IMR-90 (cell line): ENCODE results near the gene PDK3. TPM values are rescaled to one million over a fixed set of nuclear protein-coding genes. Genes with fewer than 3 reads are reported as not detected.

Experiments
- ATAC-seq: fragments of 200-7000 bp; cut with Tn5 transposase; 2 replicates; pipeline ENCODE4 v1.9.1; 2020; ENCODE audit warnings: low read depth, mild to moderate bottlenecking, moderate library complexity
- BruUV-seq: library from RNA; stranded (reverse); fragments of 400-500 nt; replicated peaks from 2 replicates; lab custom pipeline; 2021; lab: Mats Ljungman, UMichigan
- CTCF ChIA-PET: fragments of 300-600 bp; formaldehyde crosslinking; extraction: SDS; loops from one replicate; lab custom pipeline; 2021; ENCODE audit warnings: antibody characterized with exemption; lab: Yijun Ruan, JAX
- POLR2A ChIA-PET: fragments of 300-600 bp; sonication (Branson Sonifier 250); formaldehyde crosslinking; loops from one replicate; lab custom pipeline; 2022; ENCODE audit warnings: antibody characterized with exemption; ENCODE audit not compliant: unreplicated experiment; lab: Charles Lee
- DNase-seq: peaks from one replicate; pipeline ENCODE4 v3.0.0; 2013
- H2AFZ ChIP-seq: replicated peaks from 2 replicates; pipeline ENCODE3; 2013; ENCODE audit warnings: low read length, mild to moderate bottlenecking; ENCODE audit not compliant: poor library complexity
- H2AK5ac ChIP-seq: 2 replicates; pipeline ENCODE4 v1.6.1; 2013; ENCODE audit warnings: low read depth, low read length, inconsistent platforms
- H2AK9ac ChIP-seq: replicated peaks from 2 replicates; pipeline ENCODE3; 2013; ENCODE audit warnings: mild to moderate bottlenecking, low read depth, low read length, moderate library complexity; ENCODE audit not compliant: poor library complexity
- H2BK120ac ChIP-seq: 2 replicates; pipeline ENCODE4 v1.6.1; 2013; ENCODE audit warnings: low read depth, low read length, inconsistent platforms
- H2BK15ac ChIP-seq: 3 replicates; pipeline ENCODE4 v1.6.1; 2013; ENCODE audit warnings: low read depth, low read length, inconsistent platforms
- H2BK20ac ChIP-seq: 2 replicates; pipeline ENCODE4 v1.6.1; 2013; ENCODE audit warnings: low read depth, mild to moderate bottlenecking, inconsistent platforms, low read length, moderate library complexity
- H2BK5ac ChIP-seq: 2 replicates; pipeline ENCODE4 v1.6.1; 2013; ENCODE audit warnings: mild to moderate bottlenecking, low read depth, low read length, inconsistent platforms; ENCODE audit not compliant: poor library complexity, severe bottlenecking
- H3K14ac ChIP-seq: replicated peaks from 2 replicates; pipeline ENCODE4 v1.6.1; 2013; ENCODE audit warnings: low read depth, low read length, inconsistent platforms
- H3K18ac ChIP-seq: 2 replicates; pipeline ENCODE4 v1.6.1; 2013; ENCODE audit warnings: low read depth, low read length, control low read depth
- H3K23ac ChIP-seq: 2 replicates; pipeline ENCODE4 v1.6.1; 2013; ENCODE audit warnings: low read depth, low read length, inconsistent platforms
- H3K27ac ChIP-seq: 2 replicates; pipeline ENCODE4 v1.5.1; 2013; ENCODE audit warnings: mild to moderate bottlenecking, control low read depth, low read length; ENCODE audit not compliant: insufficient read depth
- H3K27me3 ChIP-seq: 2 replicates; pipeline ENCODE4 v1.6.1; 2013; ENCODE audit warnings: low read length; ENCODE audit not compliant: control insufficient read depth, insufficient read depth
- H3K36me3 ChIP-seq: 2 replicates; pipeline ENCODE4 v1.6.1; 2013; ENCODE audit warnings: low read length, mixed read lengths; ENCODE audit not compliant: control insufficient read depth, insufficient read depth
- H3K4ac ChIP-seq: 2 replicates; pipeline ENCODE4 v1.6.1; 2013; ENCODE audit warnings: low read depth, low read length, inconsistent platforms
- H3K4me1 ChIP-seq: 2 replicates; pipeline ENCODE4 v1.6.1; 2013; ENCODE audit warnings: low read length, mixed read lengths; ENCODE audit not compliant: control insufficient read depth, insufficient read depth
- H3K4me2 ChIP-seq: 2 replicates; pipeline ENCODE4 v1.6.1; 2013; ENCODE audit warnings: low read depth, mild to moderate bottlenecking, control low read depth, low read length, moderate library complexity
- H3K4me3 ChIP-seq: 2 replicates; pipeline ENCODE4 v1.5.1; 2013; ENCODE audit warnings: low read depth, mild to moderate bottlenecking, control low read depth, low read length, moderate library complexity; ENCODE audit not compliant: insufficient read depth
- H3K56ac ChIP-seq: 2 replicates; pipeline ENCODE4 v1.6.1; 2013; ENCODE audit warnings: low read length, inconsistent platforms; ENCODE audit not compliant: insufficient read depth; ENCODE audit errors: extremely low read depth
- H3K79me1 ChIP-seq, 2 experiments: 2 replicates each; pipeline ENCODE4 v1.6.1; 2013; ENCODE audit warnings: low read length in 2 of 2, inconsistent platforms in 1 of 2, low read depth in 1 of 2
- H3K9ac ChIP-seq: 2 replicates; pipeline ENCODE4 v1.6.1; 2013; ENCODE audit warnings: low read depth, low read length, control low read depth
- H3K9me1 ChIP-seq: 2 replicates; pipeline ENCODE4 v1.6.1; 2013; ENCODE audit warnings: low read length, inconsistent platforms; ENCODE audit not compliant: insufficient read depth
- H3K9me3 ChIP-seq: 2 replicates; pipeline ENCODE4 v1.6.1; 2013; ENCODE audit warnings: low read length; ENCODE audit not compliant: control insufficient read depth, insufficient read depth
- H4K20me1 ChIP-seq: 2 replicates; pipeline ENCODE4 v1.6.1; 2013; ENCODE audit warnings: low read length, inconsistent platforms; ENCODE audit not compliant: insufficient read depth
- H4K5ac ChIP-seq: 2 replicates; pipeline ENCODE4 v1.6.1; 2013; ENCODE audit warnings: mild to moderate bottlenecking, low read depth, low read length, control low read depth
- H4K8ac ChIP-seq, 2 experiments: 2 replicates each; pipeline ENCODE4 v1.6.1; 2013; ENCODE audit warnings: low read depth in 2 of 2, low read length in 2 of 2, control low read depth in 1 of 2, inconsistent platforms in 1 of 2
- H4K91ac ChIP-seq: 2 replicates; pipeline ENCODE4 v1.6.1; 2013; ENCODE audit warnings: low read depth, low read length, inconsistent platforms; ENCODE audit not compliant: insufficient read depth
- BHLHE40 ChIP-seq: fragments of 150-350 bp; IDR thresholded peaks from 2 replicates; pipeline ENCODE4 v1.6.1; 2016; ENCODE audit warnings: mild to moderate bottlenecking, low read depth, low read length
- CHD1 ChIP-seq: IDR thresholded peaks from 2 replicates; pipeline ENCODE4 v1.6.1; 2012; ENCODE audit warnings: low read depth, low read length, improper control_type of control experiment
- FOS ChIP-seq: fragments of 150-350 bp; IDR thresholded peaks from 2 replicates; pipeline ENCODE4 v1.6.1; 2016; ENCODE audit warnings: low read depth, low read length
- USF2 ChIP-seq: fragments of 150-350 bp; IDR thresholded peaks from 2 replicates; pipeline ENCODE4 v1.6.1; 2017; ENCODE audit warnings: mild to moderate bottlenecking, antibody characterized with exemption, low read length, low read depth
- WGBS, 2 experiments: methylation state at CpG; one replicate each; pipeline versions ENCODE4 v1.1.5 to v1.1.7; 2013; ENCODE audit warnings: missing lambda C conversion rate in 2 of 2; ENCODE audit not compliant: insufficient read length in 1 of 2; ENCODE audit errors: extremely low coverage in 2 of 2; 5-methylcytosine and 5-hydroxymethylcytosine counted together
- dilution Hi-C: fragments of 300-500 bp; cut with HindIII; formaldehyde crosslinking; loops from one replicate; pipeline ENCODE4 v1.14.3; 2018; ENCODE audit warnings: low sequenced_read_pairs; ENCODE audit not compliant: unreplicated experiment
- in situ Hi-C: fragments of 300-500 bp; cut with MboI; formaldehyde crosslinking; loops from 3 replicates; pipeline ENCODE4 v1.14.3; 2019; ENCODE audit warnings: low sequenced_read_pairs, inconsistent platforms, mixed read lengths
- intact Hi-C: fragments of 100-400 bp; cut with micrococcal nuclease; formaldehyde crosslinking; loops from 2 replicates; pipeline ENCODE4 v1.10.0; 2022
- polyA plus RNA-seq, 3 experiments: library from polyadenylated mRNA; depleted of rRNA; stranded (reverse); fragments of >200 nt; gene quantifications; 2 replicates each; pipeline ENCODE4 v1.2.3, GENCODE V29; 2012; ENCODE audit warnings: low replicate concordance in 1 of 3
- total RNA-seq: library from RNA; depleted of rRNA; stranded (reverse); fragments of >200 nt; gene quantifications from 2 replicates; pipeline ENCODE4 v1.2.3, GENCODE V29; 2012

PDK3 gene
- total and polyA plus RNA-seq, 2 of the 4 experiments (the other 2 are of a cell fraction): 2.3 to 4.8 TPM

GRCh38 chrX:24428516-24428915 lies 36.6 kb upstream of the PDK3 start:
- H2AK9ac ChIP-seq: no peak overlapping the region
- peaks cover 1% of the 10 kb centered on the region for H3K27me3 ChIP-seq
- no TSS peak for BruUV-seq
- no peaks in the 10 kb centered on the region for H3K79me1 ChIP-seq
- H4K8ac ChIP-seq: no peak overlapping the region
- H3K4me2 ChIP-seq: no peak overlapping the region
- H3K9me3 ChIP-seq: no peaks in the 10 kb centered on the region
- H3K9ac ChIP-seq: no peak overlapping the region
- no peak for ATAC-seq
- H2BK120ac ChIP-seq: no peak overlapping the region
- no peak overlapping the region for H2BK5ac ChIP-seq
- no peaks in the 10 kb centered on the region for H3K4me1 ChIP-seq
- no peak overlapping the region for H3K14ac ChIP-seq
- H4K91ac ChIP-seq: no peak overlapping the region
- no peak overlapping the region for H3K4me3 ChIP-seq
- H2AFZ ChIP-seq: no peak overlapping the region
- H3K36me3 ChIP-seq: no peaks in the 10 kb centered on the region
- H3K56ac ChIP-seq: no peak overlapping the region
- intact Hi-C loops (no loop called here), in situ Hi-C loops (no loop called here), dilution Hi-C loops (no loop called here)
- no peak overlapping the region for H3K4ac ChIP-seq
- no peak for DNase-seq
- TF ChIP-seq CHD1 (no peak), USF2 (no peak), BHLHE40 (no peak), FOS (no peak)
- H3K18ac ChIP-seq: no peak overlapping the region
- ChIA-PET CTCF (no interaction called here), POLR2A (no interaction called here)
- no peak overlapping the region for H3K23ac ChIP-seq
- no peaks in the 10 kb centered on the region for H3K9me1 ChIP-seq
- no CpG with 5 or more reads among the region's 4 CpGs for WGBS, 2 experiments
- no peak overlapping the region for H2AK5ac ChIP-seq
- H2BK20ac ChIP-seq: no peak overlapping the region
- H2BK15ac ChIP-seq: no peak overlapping the region
- H4K5ac ChIP-seq: no peak overlapping the region
- no peak overlapping the region for H3K27ac ChIP-seq
- H4K20me1 ChIP-seq: no peaks in the 10 kb centered on the region
